Thymus (tissue), 11 donors: Measurements from ENCODE around the gene ATP2B2. TPM values are rescaled to one million over a fixed set of nuclear protein-coding genes. Genes with fewer than 3 reads are reported as not detected.

Experiments
- DNase-seq, 9 donors: peaks; one replicate each; pipeline ENCODE4 v3.0.0-alpha.2; 2013; ENCODE audit warnings: low spot score in 9 of 9, low read depth in 6 of 9, missing footprints in 1 of 9
- H3K27ac ChIP-seq, 2 donors: one replicate each; pipeline ENCODE4 v1.5.1; 2013; ENCODE audit warnings: control low read depth in 1 of 2, low read depth in 1 of 2, low read length in 1 of 2, mild to moderate bottlenecking in 1 of 2, moderate library complexity in 1 of 2
- H3K27me3 ChIP-seq, 2 donors: one replicate each; pipeline ENCODE4 v1.5.1; 2013; ENCODE audit warnings: low read length in 1 of 2; ENCODE audit not compliant: control insufficient read depth in 2 of 2, insufficient read depth in 1 of 2
- H3K36me3 ChIP-seq, 2 donors: one replicate each; pipeline ENCODE4 v1.5.1; 2013; ENCODE audit warnings: low read length in 1 of 2, mild to moderate bottlenecking in 1 of 2, moderate library complexity in 1 of 2; ENCODE audit not compliant: control insufficient read depth in 2 of 2, insufficient read depth in 2 of 2
- H3K4me1 ChIP-seq, 2 donors: one replicate each; pipeline ENCODE4 v1.5.1; 2013; ENCODE audit warnings: low read length in 2 of 2; ENCODE audit not compliant: control insufficient read depth in 2 of 2, insufficient read depth in 2 of 2
- H3K4me3 ChIP-seq, 2 donors: one replicate each; pipeline ENCODE4 v1.5.1; 2013; ENCODE audit warnings: low read length in 2 of 2, control low read depth in 1 of 2, mild to moderate bottlenecking in 1 of 2
- H3K9me3 ChIP-seq, 2 donors: one replicate each; pipeline ENCODE4 v1.5.1; 2013; ENCODE audit warnings: low read length in 1 of 2, mild to moderate bottlenecking in 1 of 2; ENCODE audit not compliant: control insufficient read depth in 2 of 2, insufficient read depth in 1 of 2
- WGBS: extraction: QIAGEN DNeasy Blood & Tissue Kit; methylation state at CpG from one replicate; pipeline ENCODE4 v1.1.7; 2013; 5-methylcytosine and 5-hydroxymethylcytosine counted together
- polyA plus RNA-seq: library from polyadenylated mRNA; stranded (reverse); fragments of 200-250 nt; gene quantifications from one replicate; pipeline ENCODE4 v1.2.3, GENCODE V29; 2013
- total RNA-seq: library from RNA; stranded (reverse); fragments of 120-200 nt; gene quantifications from one replicate; pipeline ENCODE4 v1.2.4, GENCODE V29; 2013
- donor health status: healthy.

Gene ATP2B2
- total and polyA plus RNA-seq, 2 donors = 0.19 to 0.34 TPM

- WGBS = 95% methylated on average over 8 of the region's 8 CpGs
- H3K9me3 ChIP-seq = peaks cover 0 to 3% of the 10 kb centered on the region in 2 donors
- no peak overlapping the region for H3K4me3 ChIP-seq
- H3K36me3 ChIP-seq = peaks cover 0 to 2% of the 10 kb centered on the region in 2 donors
- DNase-seq = no peak
- no peaks in the 10 kb centered on the region for H3K27me3 ChIP-seq
- H3K27ac ChIP-seq = no peak overlapping the region
- peaks cover 16% of the 10 kb centered on the region in 2 donors for H3K4me1 ChIP-seq
Measured at GRCh38 chr3:10400050-10400748, 105.2 kb downstream of the ATP2B2 start.

- H3K4me1 ChIP-seq = peaks cover 21 to 22% of the 10 kb centered on the region in 2 donors
- H3K4me3 ChIP-seq = no peak overlapping the region
- peaks cover 0 to 3% of the 10 kb centered on the region in 2 donors for H3K9me3 ChIP-seq
- no peaks in the 10 kb centered on the region for H3K27me3 ChIP-seq
- 97% methylated on average over 3 of the region's 3 CpGs for WGBS
- no peak overlapping the region for H3K27ac ChIP-seq
- DNase-seq = no peak
- H3K36me3 ChIP-seq = peaks cover 0 to 2% of the 10 kb centered on the region in 2 donors
Measured at GRCh38 chr3:10399634-10400033, 105.8 kb downstream of the ATP2B2 start.

DNA sequence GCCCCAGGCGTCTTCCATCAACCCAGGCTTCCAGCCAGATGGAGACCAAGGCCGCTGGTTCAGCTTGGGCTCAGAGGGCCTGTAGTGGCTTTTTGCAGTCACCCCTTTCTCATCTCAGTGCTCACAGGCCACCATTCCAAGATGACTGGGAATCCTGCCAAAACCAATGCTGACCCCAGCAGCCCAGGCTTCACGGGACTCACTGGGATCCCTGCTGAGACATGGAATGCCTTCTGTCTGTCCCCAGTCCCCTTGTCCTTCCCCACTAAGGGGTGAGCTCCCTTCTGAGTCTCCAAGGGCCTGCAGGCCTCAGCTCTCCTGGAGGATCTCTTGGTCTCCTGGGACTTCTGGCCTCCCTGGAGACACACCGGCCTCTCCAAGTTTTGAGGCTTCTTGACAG lies 107.0 kb downstream of the ATP2B2 start:
- 95% methylated on average over 4 of the region's 4 CpGs for WGBS
- Histone ChIP-seq H3K9me3 (peaks cover 0 to 3% of the 10 kb centered on the region in 2 donors), H3K36me3 (peaks cover 0 to 2% of the 10 kb centered on the region in 2 donors), H3K27ac (no peak overlapping the region), H3K4me3 (no peak overlapping the region), H3K27me3 (no peaks in the 10 kb centered on the region), H3K4me1 (peaks cover 25 to 26% of the 10 kb centered on the region in 2 donors)
- no peak for DNase-seq

GRCh38 chr3:10397879-10398278 lies 107.5 kb downstream of the ATP2B2 start:
- H3K4me3 ChIP-seq = no peak overlapping the region
- peaks cover 0 to 3% of the 10 kb centered on the region in 2 donors for H3K9me3 ChIP-seq
- no peaks in the 10 kb centered on the region for H3K27me3 ChIP-seq
- H3K4me1 ChIP-seq = peaks cover 25 to 26% of the 10 kb centered on the region in 2 donors
- DNase-seq = no peak
- 93% methylated on average over 4 of the region's 4 CpGs for WGBS
- H3K36me3 ChIP-seq = peaks cover 0 to 2% of the 10 kb centered on the region in 2 donors
- H3K27ac ChIP-seq = no peak overlapping the region

DNA sequence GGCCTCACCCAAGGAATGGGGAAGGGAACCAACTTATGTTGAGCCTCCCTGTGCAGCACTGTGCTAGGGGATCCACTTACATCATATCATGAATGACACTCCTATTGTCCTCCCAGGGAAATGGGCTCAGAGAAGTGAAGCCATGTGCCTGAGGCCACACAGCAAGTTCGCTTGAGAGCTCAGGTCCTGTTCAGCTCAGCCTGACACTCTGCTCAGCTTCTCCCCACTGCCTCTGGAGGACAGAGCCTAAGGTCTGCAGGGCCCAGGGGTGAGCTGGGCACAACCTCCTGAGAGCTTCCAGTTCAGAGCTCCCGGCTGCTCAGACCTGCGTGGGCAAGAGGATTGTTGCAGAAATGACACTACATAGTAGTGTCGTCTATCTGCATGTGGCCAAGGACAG lies 108.5 kb downstream of the ATP2B2 start:
- Histone ChIP-seq H3K4me3 (no peak overlapping the region), H3K27ac (no peak overlapping the region), H3K27me3 (no peaks in the 10 kb centered on the region), H3K36me3 (peaks cover 0 to 2% of the 10 kb centered on the region in 2 donors), H3K9me3 (peaks cover 1 to 3% of the 10 kb centered on the region in 2 donors), H3K4me1 (peaks cover 25 to 26% of the 10 kb centered on the region in 2 donors)
- no peak for DNase-seq
- 97% methylated on average over 4 of the region's 4 CpGs for WGBS

GRCh38 chr3:10396083-10396482 lies 109.3 kb downstream of the ATP2B2 start:
- no peaks in the 10 kb centered on the region for H3K27me3 ChIP-seq
- H3K4me3 ChIP-seq = no peak overlapping the region
- H3K36me3 ChIP-seq = peaks cover 0 to 2% of the 10 kb centered on the region in 2 donors
- peaks cover 25 to 28% of the 10 kb centered on the region in 2 donors for H3K4me1 ChIP-seq
- H3K27ac ChIP-seq = peak overlapping the region in 1 of 2 donors; percentile 55
- WGBS = 70% methylated on average over 4 of the region's 4 CpGs
- peaks cover 1 to 3% of the 10 kb centered on the region in 2 donors for H3K9me3 ChIP-seq
- DNase-seq = no peak

DNA sequence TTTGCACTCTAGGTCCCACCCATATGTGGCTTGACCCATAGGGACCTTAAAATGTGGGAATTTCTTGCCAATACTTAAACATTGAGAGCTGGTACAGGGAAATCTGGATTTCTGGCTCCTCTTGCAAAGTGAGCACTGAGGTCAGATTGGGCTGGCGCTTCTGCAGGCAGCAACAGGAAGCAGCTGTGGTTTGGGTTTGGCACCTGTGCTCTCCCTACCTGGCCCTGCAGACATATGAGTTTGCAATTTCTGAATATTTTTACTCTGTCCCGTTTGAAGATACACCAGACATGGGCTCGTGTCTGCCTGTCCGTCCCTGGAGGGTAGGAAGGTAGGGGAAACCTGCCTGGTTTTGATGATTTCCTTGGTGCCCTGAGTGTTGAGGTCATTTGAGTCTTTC lies 109.7 kb downstream of the ATP2B2 start:
- Histone ChIP-seq H3K4me3 (no peak overlapping the region), H3K36me3 (peaks cover 0 to 2% of the 10 kb centered on the region in 2 donors), H3K27me3 (no peaks in the 10 kb centered on the region), H3K27ac (peak overlapping the region; percentile 55 to 70), H3K9me3 (peaks cover 1 to 3% of the 10 kb centered on the region in 2 donors), H3K4me1 (peaks cover 25 to 29% of the 10 kb centered on the region in 2 donors)
- WGBS = 3% methylated on average over 4 of the region's 4 CpGs
- peak in 7 of 9 donors; percentile 29 to 77 (median 59) for DNase-seq

DNA sequence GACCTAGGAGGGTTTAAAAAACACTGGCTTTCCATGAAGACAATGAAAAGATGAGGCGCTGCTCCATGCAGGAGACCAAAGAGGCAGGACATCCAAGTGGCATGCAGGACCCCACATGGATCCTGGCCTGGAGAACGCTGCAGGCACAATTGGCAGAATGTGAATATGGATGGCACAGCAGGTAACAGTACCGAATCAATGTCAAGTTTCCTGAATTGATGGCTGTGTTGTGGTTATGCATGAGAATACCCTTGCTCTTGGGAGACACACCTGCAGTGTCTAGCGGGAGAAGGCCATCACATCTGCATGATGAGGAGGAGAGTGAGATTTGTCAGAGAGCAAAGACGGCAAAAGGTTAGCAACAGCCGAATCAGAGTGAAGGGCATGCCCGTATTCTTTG lies 110.2 kb downstream of the ATP2B2 start:
- 42% methylated on average over 7 of the region's 7 CpGs for WGBS
- peak overlapping the region; percentile 55 to 70 for H3K27ac ChIP-seq
- H3K36me3 ChIP-seq = peaks cover 0 to 2% of the 10 kb centered on the region in 2 donors
- peak in 1 of 9 donors; percentile 27 for DNase-seq
- H3K4me1 ChIP-seq = peaks cover 25 to 34% of the 10 kb centered on the region in 2 donors
- H3K27me3 ChIP-seq = no peaks in the 10 kb centered on the region
- peaks cover under 1 to 1% of the 10 kb centered on the region in 2 donors for H3K9me3 ChIP-seq
- H3K4me3 ChIP-seq = no peak overlapping the region

DNA sequence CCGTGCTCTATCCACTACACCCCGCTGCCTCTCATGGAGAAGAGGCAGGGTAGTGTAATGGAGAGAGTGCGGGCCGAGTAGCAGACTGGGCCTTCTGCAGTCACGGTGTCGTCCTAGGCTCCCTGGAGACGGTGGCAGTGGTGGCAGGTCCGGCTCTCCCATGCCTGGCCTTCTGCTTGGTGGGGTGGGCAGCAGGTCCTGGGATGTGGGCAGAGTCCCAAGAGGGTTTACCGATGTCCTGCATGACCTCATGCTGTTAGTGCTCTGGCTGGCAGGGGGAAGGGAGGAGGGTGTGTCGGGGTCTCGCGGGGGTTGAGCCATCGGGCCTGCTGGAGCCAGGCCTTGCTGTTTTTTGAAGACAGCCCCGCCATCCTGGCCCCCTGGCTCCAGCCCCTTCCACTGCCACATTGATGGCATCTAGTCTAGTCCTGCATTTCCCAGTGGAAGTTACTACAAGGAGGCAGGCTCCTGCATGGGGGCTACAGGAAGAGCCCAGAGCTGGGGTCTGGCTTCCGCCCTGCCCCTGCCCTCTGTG lies 110.8 kb downstream of the ATP2B2 start:
- no peak for DNase-seq
- 98% methylated on average over 15 of the region's 15 CpGs for WGBS
- H3K27me3 ChIP-seq = no peaks in the 10 kb centered on the region
- H3K4me1 ChIP-seq = peaks cover 25 to 37% of the 10 kb centered on the region in 2 donors
- H3K9me3 ChIP-seq = peaks cover 0 to 1% of the 10 kb centered on the region in 2 donors
- H3K36me3 ChIP-seq = peaks cover 0 to 2% of the 10 kb centered on the region in 2 donors
- H3K4me3 ChIP-seq = no peak overlapping the region
- no peak overlapping the region for H3K27ac ChIP-seq
